ENCODE results near the gene TRIB2.

TRIB2 gene

GRCh38 chr2:12721566-12722446, 5.1 kb downstream of the TRIB2 start:
- DNase-seq = no peak

- DNase-seq = no peak
Observed at GRCh38 chr2:12722447-12723316, 5.9 kb downstream of the TRIB2 start.

GRCh38 chr2:12723736-12724463, 7.2 kb downstream of the TRIB2 start:
- DNase-seq = no peak

GRCh38 chr2:12725233-12726187, 8.8 kb downstream of the TRIB2 start:
- DNase-seq = no peak

- no peak for DNase-seq
Observed at GRCh38 chr2:12726271-12726670, 9.5 kb downstream of the TRIB2 start.

- no peak for DNase-seq
Observed at GRCh38 chr2:12727065-12727464, 10.3 kb downstream of the TRIB2 start.

GRCh38 chr2:12727641-12728040, 10.9 kb downstream of the TRIB2 start:
- no peak for DNase-seq

- no peak for DNase-seq
Observed at GRCh38 chr2:12728221-12728777, 11.6 kb downstream of the TRIB2 start.

GRCh38 chr2:12730265-12730664, 13.5 kb downstream of the TRIB2 start:
- DNase-seq = no peak

GRCh38 chr2:12731701-12732280, 15.1 kb downstream of the TRIB2 start:
- DNase-seq = no peak

GRCh38 chr2:12732651-12733050, 15.9 kb downstream of the TRIB2 start:
- DNase-seq = no peak

GRCh38 chr2:12733846-12734245, 17.1 kb downstream of the TRIB2 start:
- no peak for DNase-seq

- no peak for DNase-seq
Observed at GRCh38 chr2:12734914-12735654, 18.3 kb downstream of the TRIB2 start.

- DNase-seq = no peak
Observed at GRCh38 chr2:12737297-12737696, 20.6 kb downstream of the TRIB2 start.

- DNase-seq = no peak
Observed at GRCh38 chr2:12737738-12738485, 21.2 kb downstream of the TRIB2 start.

GRCh38 chr2:12739721-12740254, 23.1 kb downstream of the TRIB2 start:
- no peak for DNase-seq

- DNase-seq = no peak
Observed at GRCh38 chr2:12741380-12741779, 24.6 kb downstream of the TRIB2 start.

- DNase-seq = no peak
Observed at GRCh38 chr2:12742891-12743290, 26.2 kb downstream of the TRIB2 start.

- DNase-seq = no peak
Observed at GRCh38 chr2:12750166-12750905, 33.6 kb downstream of the TRIB2 start.

Measured in GDM1 (cell line).